ENCODE measurements around the gene PAX7.
A peak's percentile ranks its signal among the peaks of the same experiment; 100 is the strongest.
"Not testable (repeated sequence)": the region's sequence is repeated elsewhere in the genome, so short reads cannot be mapped to it uniquely, and the experiment has no call there.

Gene PAX7

GRCh38 chr1:18691648-18692047, 61.0 kb downstream of the PAX7 start:
- no peak for TF ChIP-seq JUND (IDR thresholded peaks at IDR 0.05; ENCODE audit: low read depth)
- no peak for DNase-seq (ENCODE audit: low read depth in 1 of 2, low spot score in 1 of 2)
- in situ Hi-C loops (cut with HindIII; ENCODE audit: low pct_unique_long_range_greater_than_20kb, low sequenced_read_pairs) = no loop called here

- in situ Hi-C loops (cut with HindIII; ENCODE audit: low pct_unique_long_range_greater_than_20kb, low sequenced_read_pairs) = no loop called here
- DNase-seq (ENCODE audit: low read depth in 1 of 2, low spot score in 1 of 2) = no peak
- no peak for TF ChIP-seq JUND (IDR thresholded peaks at IDR 0.05; ENCODE audit: low read depth)
These were observed 62.8 kb downstream of the PAX7 start for GRCh38 chr1:18693256-18694098.

GRCh38 chr1:18694289-18694688, 63.6 kb downstream of the PAX7 start:
- in situ Hi-C loops (cut with HindIII; ENCODE audit: low pct_unique_long_range_greater_than_20kb, low sequenced_read_pairs); DNase-seq (ENCODE audit: low read depth in 1 of 2, low spot score in 1 of 2): not testable (repeated sequence)

- no peak for TF ChIP-seq JUND (IDR thresholded peaks at IDR 0.05; ENCODE audit: low read depth)
- in situ Hi-C loops (cut with HindIII; ENCODE audit: low pct_unique_long_range_greater_than_20kb, low sequenced_read_pairs) = no loop called here
- DNase-seq (ENCODE audit: low read depth in 1 of 2, low spot score in 1 of 2) = no peak
These were observed 66.9 kb downstream of the PAX7 start for GRCh38 chr1:18697541-18697940.

GRCh38 chr1:18700530-18700929, 69.9 kb downstream of the PAX7 start:
- TF ChIP-seq JUND (IDR thresholded peaks at IDR 0.05; ENCODE audit: low read depth) = no peak
- DNase-seq (ENCODE audit: low read depth in 1 of 2, low spot score in 1 of 2) = no peak
- in situ Hi-C loops (cut with HindIII; ENCODE audit: low pct_unique_long_range_greater_than_20kb, low sequenced_read_pairs) = no loop called here

GRCh38 chr1:18701183-18701582, 70.5 kb downstream of the PAX7 start:
- in situ Hi-C loops (cut with HindIII; ENCODE audit: low pct_unique_long_range_greater_than_20kb, low sequenced_read_pairs) = no loop called here
- no peak for DNase-seq (ENCODE audit: low read depth in 1 of 2, low spot score in 1 of 2)
- TF ChIP-seq JUND (IDR thresholded peaks at IDR 0.05; ENCODE audit: low read depth) = no peak

- in situ Hi-C loops (cut with HindIII; ENCODE audit: low pct_unique_long_range_greater_than_20kb, low sequenced_read_pairs) = no loop called here
- no peak for TF ChIP-seq JUND (IDR thresholded peaks at IDR 0.05; ENCODE audit: low read depth)
These were observed 72.5 kb downstream of the PAX7 start for GRCh38 chr1:18703041-18703621.

GRCh38 chr1:18705811-18706210, 75.2 kb downstream of the PAX7 start:
- no peak for TF ChIP-seq JUND (IDR thresholded peaks at IDR 0.05; ENCODE audit: low read depth)
- peak in 1 of 2 experiments; percentile 13 for DNase-seq (ENCODE audit: low read depth in 1 of 2, low spot score in 1 of 2)
- in situ Hi-C loops (cut with HindIII; ENCODE audit: low pct_unique_long_range_greater_than_20kb, low sequenced_read_pairs) = no loop called here

More at GRCh38 chr1:18703041-18703621, 72.5 kb downstream of the PAX7 start:
- DNase-seq (ENCODE audit: low read depth in 1 of 2, low spot score in 1 of 2) = peak; percentile 49 to 92

- TF ChIP-seq JUND (IDR thresholded peaks at IDR 0.05; ENCODE audit: low read depth) = no peak
- no peak for DNase-seq (ENCODE audit: low read depth in 1 of 2, low spot score in 1 of 2)
- in situ Hi-C loops (cut with HindIII; ENCODE audit: low pct_unique_long_range_greater_than_20kb, low sequenced_read_pairs) = no loop called here
These were observed 77.1 kb downstream of the PAX7 start for GRCh38 chr1:18707696-18708257.

- no peak for DNase-seq (ENCODE audit: low read depth in 1 of 2, low spot score in 1 of 2)
- no peak for TF ChIP-seq JUND (IDR thresholded peaks at IDR 0.05; ENCODE audit: low read depth)
- in situ Hi-C loops (cut with HindIII; ENCODE audit: low pct_unique_long_range_greater_than_20kb, low sequenced_read_pairs) = no loop called here
These were observed 79.4 kb downstream of the PAX7 start for GRCh38 chr1:18710002-18710401.

GRCh38 chr1:18711003-18711402, 80.4 kb downstream of the PAX7 start:
- in situ Hi-C loops (cut with HindIII; ENCODE audit: low pct_unique_long_range_greater_than_20kb, low sequenced_read_pairs) = no loop called here
- DNase-seq (ENCODE audit: low read depth in 1 of 2, low spot score in 1 of 2) = no peak
- no peak for TF ChIP-seq JUND (IDR thresholded peaks at IDR 0.05; ENCODE audit: low read depth)

GRCh38 chr1:18711536-18712251, 81.0 kb downstream of the PAX7 start:
- no peak for TF ChIP-seq JUND (IDR thresholded peaks at IDR 0.05; ENCODE audit: low read depth)
- in situ Hi-C loops (cut with HindIII; ENCODE audit: low pct_unique_long_range_greater_than_20kb, low sequenced_read_pairs) = no loop called here
- no peak for DNase-seq (ENCODE audit: low read depth in 1 of 2, low spot score in 1 of 2)

- in situ Hi-C loops (cut with HindIII; ENCODE audit: low pct_unique_long_range_greater_than_20kb, low sequenced_read_pairs) = no loop called here
- DNase-seq (ENCODE audit: low read depth in 1 of 2, low spot score in 1 of 2) = no peak
- TF ChIP-seq JUND (IDR thresholded peaks at IDR 0.05; ENCODE audit: low read depth) = no peak
These were observed 81.6 kb downstream of the PAX7 start for GRCh38 chr1:18712252-18712600.

All from T47D (cell line).